Ovary (tissue), 9 donors: ENCODE results near the gene STYX. TPM values are rescaled to one million over a fixed set of nuclear protein-coding genes. Genes with fewer than 3 reads are reported as not detected.

ENCODE experiments used
- DNase-seq, 5 donors: peaks; one replicate each; pipeline ENCODE4 v3.0.0-alpha.2; 2019 to 2020
- H3K27ac ChIP-seq, 2 donors: fragments of 200-600 bp; one replicate each; pipeline versions ENCODE4 v1.5.1 to v1.8.0; 2019 to 2022
- H3K27me3 ChIP-seq: fragments of 200-600 bp; one replicate; pipeline ENCODE4 v1.8.0; 2022
- H3K36me3 ChIP-seq: fragments of 200-600 bp; sonication (generic); one replicate; pipeline ENCODE4 v1.5.1; 2019
- H3K4me1 ChIP-seq: one replicate; pipeline ENCODE4 v1.8.1; 2013; ENCODE audit warnings: mild to moderate bottlenecking, moderate library complexity; ENCODE audit not compliant: insufficient read depth
- H3K4me3 ChIP-seq: fragments of 200-600 bp; sonication (generic); one replicate; pipeline ENCODE4 v1.5.1; 2017
- H3K9me3 ChIP-seq, 2 donors: fragments of 200-600 bp in 1 of 2; sonication (generic) in 1 of 2; one replicate each; pipeline versions ENCODE4 v1.5.1 to v1.8.1; 2013 to 2019; ENCODE audit warnings: mild to moderate bottlenecking in 1 of 2, moderate library complexity in 1 of 2
- CTCF ChIP-seq, 3 donors: fragments of 450-650 bp in 2 of 3; fragments of 200-600 bp in 1 of 3; IDR thresholded peaks; one replicate each; pipeline versions ENCODE4 v1.5.1 to v1.8.0; 2016 to 2022; ENCODE audit warnings: antibody characterized with exemption in 3 of 3, mild to moderate bottlenecking in 1 of 3
- EP300 ChIP-seq: sonication (generic); formaldehyde crosslinking; IDR thresholded peaks from one replicate; pipeline ENCODE4 v1.6.1; 2017; ENCODE audit warnings: antibody characterized with exemption
- POLR2A ChIP-seq: fragments of 450-650 bp; IDR thresholded peaks from one replicate; pipeline ENCODE4 v1.6.1; 2017; ENCODE audit warnings: antibody characterized with exemption, mild to moderate bottlenecking, moderate library complexity
- WGBS, 3 donors: extraction: QIAGEN DNeasy Blood & Tissue Kit in 1 of 3; methylation state at CpG; one replicate each; pipeline versions ENCODE4 v1.1.5 to v1.1.7; 2013 to 2017; 5-methylcytosine and 5-hydroxymethylcytosine counted together
- intact Hi-C, 4 donors: fragments of 100-400 bp; cut with DNase I; formaldehyde crosslinking; loops; one replicate each; pipeline versions ENCODE4 v1.11.0 to v1.15.1; 2022 to 2023
- polyA plus RNA-seq, 2 donors: library from polyadenylated mRNA; stranded (reverse); fragments of 200-250 nt in 1 of 2; fragments of 350-450 nt in 1 of 2; fragmentation: Illumina TruSeq in 1 of 2; extraction: RNeasy Lipid Tissue Mini Kit (QIAGEN cat#74804) in 1 of 2; gene quantifications; one replicate each; pipeline ENCODE4 v1.2.3, GENCODE V29; 2013 to 2014
- total RNA-seq, 7 donors: library from RNA; depleted of rRNA in 2 of 7; stranded (reverse); fragments of >200 nt in 2 of 7; fragmentation: NEBNext Ultra II Directional in 3 of 7; extraction: Animal tissue kit (Norgen Biotek cat#: 25700) in 3 of 7; gene quantifications; one replicate each; pipeline versions ENCODE4 v1.1.0 to v1.2.4, GENCODE V29; 2016 to 2023
- donor health status: DM: no; HTN: no; CAD: no; lungs with moderate emphysema.
- donor health status: DM: no; HTN: no; CAD: no.
- donor health status: Bipolar disorder and iron deficiency.
- donor health status: DM: yes; HTN: yes; CAD: no.
- donor health status: DM: no; HTN: no; CAD: no.
- donor health status: DM: yes; HTN: yes; CAD: no.

The STYX gene
- total and polyA plus RNA-seq, 9 donors, result 8.1 to 16.4 (median 11.3) TPM

- no peak for TF ChIP-seq POLR2A
- no peak for TF ChIP-seq CTCF (IDR thresholded peaks at IDR 0.05)
- TF ChIP-seq EP300, result no peak
- Histone ChIP-seq H3K9me3 (no peaks in the 10 kb centered on the region), H3K4me3 (no peak overlapping the region), H3K4me1 (no peaks in the 10 kb centered on the region), H3K27ac (no peak overlapping the region), H3K36me3 (no peaks in the 10 kb centered on the region), H3K27me3 (no peaks in the 10 kb centered on the region)
- intact Hi-C loops, result no loop called here
- 87 to 91% (median 90%) methylated on average over 3 of the region's 3 CpGs for WGBS, 3 donors
- no peak for DNase-seq
Observed at GRCh38 chr14:52802597-52802996, 72.6 kb downstream of the STYX start.

DNA sequence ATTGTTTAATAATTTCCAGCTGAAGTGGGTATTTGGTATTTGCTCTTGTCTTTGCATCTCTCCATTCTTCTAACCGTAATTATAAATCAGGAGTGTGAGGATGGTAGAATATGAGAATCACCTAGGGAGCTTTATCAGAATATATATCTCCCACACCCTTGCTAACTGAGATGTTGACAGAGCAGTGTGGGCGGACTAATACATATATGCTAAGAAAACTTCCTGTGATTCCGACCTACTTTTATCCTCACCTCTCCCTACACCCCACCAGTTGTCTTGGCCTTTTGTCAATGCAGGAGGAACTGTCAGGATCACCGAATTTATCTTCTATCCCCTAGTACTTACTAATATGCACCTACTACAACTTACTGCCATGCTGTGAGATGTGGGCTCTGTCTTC is 76.1 kb downstream of the STYX start:
- H3K36me3 ChIP-seq, result no peaks in the 10 kb centered on the region
- H3K4me3 ChIP-seq, result no peak overlapping the region
- TF ChIP-seq EP300 (no peak), POLR2A (no peak), CTCF (IDR thresholded peaks at IDR 0.05) (no peak)
- no peaks in the 10 kb centered on the region for H3K9me3 ChIP-seq
- no peaks in the 10 kb centered on the region for H3K4me1 ChIP-seq
- no peaks in the 10 kb centered on the region for H3K27me3 ChIP-seq
- intact Hi-C loops, result no loop called here
- no peak for DNase-seq
- no peak overlapping the region for H3K27ac ChIP-seq
- 85 to 90% (median 90%) methylated on average over 4 of the region's 4 CpGs for WGBS, 3 donors

DNA sequence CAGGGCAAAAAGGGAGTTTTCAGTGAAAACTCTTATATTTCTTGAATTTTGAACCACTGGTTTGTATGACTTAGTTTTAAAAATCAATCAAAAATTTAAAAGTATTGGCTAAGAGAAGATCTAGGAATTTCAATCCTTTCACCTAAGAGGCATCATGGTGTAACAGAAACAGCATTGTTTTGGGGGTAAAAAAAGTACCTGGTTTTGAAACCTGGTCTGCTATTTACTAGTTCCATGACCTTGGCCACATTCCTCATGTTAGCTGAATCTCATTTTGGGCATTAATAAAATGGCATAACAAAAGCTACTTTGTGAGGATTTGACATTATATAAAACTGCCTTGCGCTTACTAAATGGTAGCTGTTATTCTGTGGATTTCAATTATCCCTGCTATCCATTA is 78.1 kb downstream of the STYX start:
- 98 to 100% (median 99%) methylated on average over 1 of the region's 1 CpG for WGBS, 3 donors
- Histone ChIP-seq H3K27ac (no peak overlapping the region), H3K36me3 (no peaks in the 10 kb centered on the region), H3K4me1 (no peaks in the 10 kb centered on the region), H3K4me3 (no peak overlapping the region), H3K9me3 (no peaks in the 10 kb centered on the region), H3K27me3 (no peaks in the 10 kb centered on the region)
- no peak for DNase-seq
- intact Hi-C loops, result no loop called here
- no peak for TF ChIP-seq EP300
- TF ChIP-seq POLR2A, result no peak
- TF ChIP-seq CTCF (IDR thresholded peaks at IDR 0.05), result no peak

- no peak for TF ChIP-seq POLR2A
- no peak for TF ChIP-seq EP300
- TF ChIP-seq CTCF (IDR thresholded peaks at IDR 0.05), result no peak
- H3K9me3 ChIP-seq, result no peaks in the 10 kb centered on the region
- 62 to 74% (median 68%) methylated on average over 7 of the region's 7 CpGs for WGBS, 3 donors
- intact Hi-C loops, result loop anchor here in 3 of 4 donors (2.0 to 10.0 kb wide), 4 partner anchors 139 to 235 kb away; no protein-coding TSS in a partner anchor
- H3K27ac ChIP-seq, result no peak overlapping the region
- no peak overlapping the region for H3K4me3 ChIP-seq
- no peaks in the 10 kb centered on the region for H3K36me3 ChIP-seq
- no peaks in the 10 kb centered on the region for H3K27me3 ChIP-seq
- DNase-seq, result no peak
- H3K4me1 ChIP-seq, result peaks cover 1% of the 10 kb centered on the region
Observed at GRCh38 chr14:52821805-52822250, 91.9 kb downstream of the STYX start.
